ENCODE data around the gene GALNT14.

DNA sequence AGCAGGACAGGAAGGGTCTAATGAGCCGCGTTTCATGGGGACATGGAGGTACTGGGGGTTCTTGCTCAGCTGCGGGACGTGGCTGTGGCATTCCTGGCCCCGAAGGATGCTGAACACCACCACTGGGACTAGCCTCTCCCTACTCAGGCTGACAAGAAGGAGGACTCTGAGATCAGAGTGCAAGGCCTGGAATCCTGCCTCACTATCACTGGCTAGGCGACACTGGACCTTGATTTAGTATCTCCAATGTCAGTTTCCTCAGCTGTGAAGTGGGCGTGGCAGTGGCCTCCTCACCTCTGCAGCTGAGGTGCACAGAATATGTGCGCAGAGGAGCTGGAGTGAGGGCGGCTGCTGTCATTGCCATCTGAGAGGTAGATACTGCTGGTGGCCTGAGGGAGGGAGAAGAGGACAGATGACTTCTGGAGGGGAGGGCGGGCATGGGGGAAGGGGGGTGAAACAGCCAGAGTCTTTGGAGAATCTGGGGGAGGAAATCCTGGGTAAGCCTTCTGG, 173.2 kb downstream of the GALNT14 start:
- TF ChIP-seq, protein P1, sequence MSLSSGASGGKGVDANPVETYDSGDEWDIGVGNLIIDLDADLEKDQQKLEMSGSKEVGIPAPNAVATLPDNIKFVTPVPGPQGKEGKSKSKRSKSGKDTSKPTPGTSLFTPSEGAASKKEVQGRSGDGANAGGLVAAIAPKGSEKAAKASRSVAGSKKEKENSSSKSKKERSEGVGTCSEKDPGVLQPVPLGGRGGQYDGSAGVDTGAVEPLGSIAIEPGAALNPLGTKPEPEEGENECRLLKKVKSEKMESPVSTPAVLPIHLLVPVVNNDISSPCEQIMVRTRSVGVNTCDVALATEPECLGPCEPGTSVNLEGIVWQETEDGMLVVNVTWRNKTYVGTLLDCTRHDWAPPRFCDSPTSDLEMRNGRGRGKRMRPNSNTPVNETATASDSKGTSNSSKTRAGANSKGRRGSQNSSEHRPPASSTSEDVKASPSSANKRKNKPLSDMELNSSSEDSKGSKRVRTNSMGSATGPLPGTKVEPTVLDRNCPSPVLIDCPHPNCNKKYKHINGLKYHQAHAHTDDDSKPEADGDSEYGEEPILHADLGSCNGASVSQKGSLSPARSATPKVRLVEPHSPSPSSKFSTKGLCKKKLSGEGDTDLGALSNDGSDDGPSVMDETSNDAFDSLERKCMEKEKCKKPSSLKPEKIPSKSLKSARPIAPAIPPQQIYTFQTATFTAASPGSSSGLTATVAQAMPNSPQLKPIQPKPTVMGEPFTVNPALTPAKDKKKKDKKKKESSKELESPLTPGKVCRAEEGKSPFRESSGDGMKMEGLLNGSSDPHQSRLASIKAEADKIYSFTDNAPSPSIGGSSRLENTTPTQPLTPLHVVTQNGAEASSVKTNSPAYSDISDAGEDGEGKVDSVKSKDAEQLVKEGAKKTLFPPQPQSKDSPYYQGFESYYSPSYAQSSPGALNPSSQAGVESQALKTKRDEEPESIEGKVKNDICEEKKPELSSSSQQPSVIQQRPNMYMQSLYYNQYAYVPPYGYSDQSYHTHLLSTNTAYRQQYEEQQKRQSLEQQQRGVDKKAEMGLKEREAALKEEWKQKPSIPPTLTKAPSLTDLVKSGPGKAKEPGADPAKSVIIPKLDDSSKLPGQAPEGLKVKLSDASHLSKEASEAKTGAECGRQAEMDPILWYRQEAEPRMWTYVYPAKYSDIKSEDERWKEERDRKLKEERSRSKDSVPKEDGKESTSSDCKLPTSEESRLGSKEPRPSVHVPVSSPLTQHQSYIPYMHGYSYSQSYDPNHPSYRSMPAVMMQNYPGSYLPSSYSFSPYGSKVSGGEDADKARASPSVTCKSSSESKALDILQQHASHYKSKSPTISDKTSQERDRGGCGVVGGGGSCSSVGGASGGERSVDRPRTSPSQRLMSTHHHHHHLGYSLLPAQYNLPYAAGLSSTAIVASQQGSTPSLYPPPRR (CRISPR knock-in tag; IDR thresholded peaks at IDR 0.05; ENCODE audit: borderline replicate concordance) = no peak
- no peak for TF ChIP-seq ZNF274 (IDR thresholded peaks at IDR 0.05; ENCODE audit: borderline replicate concordance, low read depth, low read length)
- TF ChIP-seq ZNF146 (CRISPR knock-in tag; IDR thresholded peaks at IDR 0.05; ENCODE audit: unreplicated experiment) = no peak
